ENCODE results near the gene RARB. TPM values are rescaled to one million over a fixed set of nuclear protein-coding genes. Genes with fewer than 3 reads are reported as not detected.

RARB gene
- total RNA-seq, 1 donor from 2014 or later = not detected

DNA sequence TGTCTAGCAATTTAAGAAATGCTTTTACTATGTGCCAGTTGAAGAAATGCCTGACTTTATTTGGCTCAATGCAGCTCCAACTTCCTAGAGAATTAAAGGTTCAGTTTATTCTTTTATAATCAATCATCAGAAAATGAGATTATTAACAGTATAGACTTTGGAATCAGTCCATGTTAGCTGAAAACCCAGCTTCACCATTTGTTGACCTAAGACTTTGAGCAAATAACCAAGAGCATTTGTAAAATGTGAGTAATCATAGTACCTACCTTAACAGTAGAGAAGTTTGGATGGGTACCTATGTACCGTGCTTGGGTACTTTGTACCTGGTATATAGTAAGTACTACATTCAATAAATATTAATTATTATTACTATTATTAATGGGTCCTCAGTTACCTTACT is 105.9 kb downstream of the RARB start:
- H3K4me3 Mint-ChIP-seq (ENCODE audit: unreplicated experiment) = no peak overlapping the region
- H3K9me3 Mint-ChIP-seq (ENCODE audit: unreplicated experiment) = no peaks in the 10 kb centered on the region
- TF ChIP-seq, protein P1, sequence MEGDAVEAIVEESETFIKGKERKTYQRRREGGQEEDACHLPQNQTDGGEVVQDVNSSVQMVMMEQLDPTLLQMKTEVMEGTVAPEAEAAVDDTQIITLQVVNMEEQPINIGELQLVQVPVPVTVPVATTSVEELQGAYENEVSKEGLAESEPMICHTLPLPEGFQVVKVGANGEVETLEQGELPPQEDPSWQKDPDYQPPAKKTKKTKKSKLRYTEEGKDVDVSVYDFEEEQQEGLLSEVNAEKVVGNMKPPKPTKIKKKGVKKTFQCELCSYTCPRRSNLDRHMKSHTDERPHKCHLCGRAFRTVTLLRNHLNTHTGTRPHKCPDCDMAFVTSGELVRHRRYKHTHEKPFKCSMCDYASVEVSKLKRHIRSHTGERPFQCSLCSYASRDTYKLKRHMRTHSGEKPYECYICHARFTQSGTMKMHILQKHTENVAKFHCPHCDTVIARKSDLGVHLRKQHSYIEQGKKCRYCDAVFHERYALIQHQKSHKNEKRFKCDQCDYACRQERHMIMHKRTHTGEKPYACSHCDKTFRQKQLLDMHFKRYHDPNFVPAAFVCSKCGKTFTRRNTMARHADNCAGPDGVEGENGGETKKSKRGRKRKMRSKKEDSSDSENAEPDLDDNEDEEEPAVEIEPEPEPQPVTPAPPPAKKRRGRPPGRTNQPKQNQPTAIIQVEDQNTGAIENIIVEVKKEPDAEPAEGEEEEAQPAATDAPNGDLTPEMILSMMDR (IDR thresholded peaks at IDR 0.05; ENCODE audit: unreplicated experiment) = no peak
- peaks cover 2% of the 10 kb centered on the region for H3K27me3 Mint-ChIP-seq (ENCODE audit: unreplicated experiment)
- H3K27ac Mint-ChIP-seq (ENCODE audit: unreplicated experiment) = no peak overlapping the region
- DNase-seq (ENCODE audit: low spot score) = no peak
- peaks cover 3% of the 10 kb centered on the region for H3K4me1 Mint-ChIP-seq (ENCODE audit: unreplicated experiment)
- no peaks in the 10 kb centered on the region for H3K36me3 Mint-ChIP-seq (ENCODE audit: low read depth, unreplicated experiment)

- Mint-ChIP-seq H3K36me3 (ENCODE audit: low read depth, unreplicated experiment) (no peaks in the 10 kb centered on the region), H3K9me3 (ENCODE audit: unreplicated experiment) (no peaks in the 10 kb centered on the region), H3K4me3 (ENCODE audit: unreplicated experiment) (no peak overlapping the region), H3K27me3 (ENCODE audit: unreplicated experiment) (no peaks in the 10 kb centered on the region), H3K4me1 (ENCODE audit: unreplicated experiment) (no peaks in the 10 kb centered on the region), H3K27ac (ENCODE audit: unreplicated experiment) (no peak overlapping the region)
- no peak for DNase-seq (ENCODE audit: low spot score)
- TF ChIP-seq, protein P1 (IDR thresholded peaks at IDR 0.05; ENCODE audit: unreplicated experiment) = no peak
Observed at GRCh38 chr3:25536521-25537391, 108.7 kb downstream of the RARB start.

DNA sequence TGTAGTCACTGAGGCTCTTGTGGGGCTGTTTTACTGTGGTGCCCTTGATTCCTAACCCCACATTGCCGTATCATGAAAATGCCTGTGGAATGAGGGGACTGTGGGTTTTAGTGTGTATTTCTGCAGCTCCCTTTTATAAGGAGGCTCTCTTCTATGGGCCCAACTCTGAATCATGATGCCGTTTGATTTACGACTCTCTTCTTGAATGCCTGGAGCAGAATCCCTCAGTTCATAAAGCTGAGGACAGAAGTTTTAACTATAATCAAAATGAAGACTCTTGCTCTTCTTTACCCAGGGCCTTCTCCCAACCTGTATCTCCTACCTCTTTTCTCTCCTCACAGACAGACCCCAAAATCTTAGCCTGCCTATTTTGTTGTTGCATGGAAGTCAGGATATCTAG is 109.5 kb downstream of the RARB start:
- no peak overlapping the region for H3K27ac Mint-ChIP-seq (ENCODE audit: unreplicated experiment)
- H3K9me3 Mint-ChIP-seq (ENCODE audit: unreplicated experiment) = no peaks in the 10 kb centered on the region
- H3K36me3 Mint-ChIP-seq (ENCODE audit: low read depth, unreplicated experiment) = no peaks in the 10 kb centered on the region
- no peak for DNase-seq (ENCODE audit: low spot score)
- no peak overlapping the region for H3K4me3 Mint-ChIP-seq (ENCODE audit: unreplicated experiment)
- no peaks in the 10 kb centered on the region for H3K4me1 Mint-ChIP-seq (ENCODE audit: unreplicated experiment)
- H3K27me3 Mint-ChIP-seq (ENCODE audit: unreplicated experiment) = no peaks in the 10 kb centered on the region
- TF ChIP-seq, protein P1 (IDR thresholded peaks at IDR 0.05; ENCODE audit: unreplicated experiment) = no peak

- H3K4me1 Mint-ChIP-seq (ENCODE audit: unreplicated experiment) = no peaks in the 10 kb centered on the region
- H3K36me3 Mint-ChIP-seq (ENCODE audit: low read depth, unreplicated experiment) = no peaks in the 10 kb centered on the region
- no peak overlapping the region for H3K27ac Mint-ChIP-seq (ENCODE audit: unreplicated experiment)
- H3K4me3 Mint-ChIP-seq (ENCODE audit: unreplicated experiment) = no peak overlapping the region
- TF ChIP-seq, protein P1 (IDR thresholded peaks at IDR 0.05; ENCODE audit: unreplicated experiment) = no peak
- H3K9me3 Mint-ChIP-seq (ENCODE audit: unreplicated experiment) = no peaks in the 10 kb centered on the region
- no peak for DNase-seq (ENCODE audit: low spot score)
- H3K27me3 Mint-ChIP-seq (ENCODE audit: unreplicated experiment) = no peaks in the 10 kb centered on the region
Observed at GRCh38 chr3:25540273-25540672, 112.2 kb downstream of the RARB start.

GRCh38 chr3:25542492-25543039 is 114.5 kb downstream of the RARB start:
- Mint-ChIP-seq H3K27ac (ENCODE audit: unreplicated experiment) (no peak overlapping the region), H3K4me3 (ENCODE audit: unreplicated experiment) (no peak overlapping the region), H3K36me3 (ENCODE audit: low read depth, unreplicated experiment) (no peaks in the 10 kb centered on the region), H3K27me3 (ENCODE audit: unreplicated experiment) (no peaks in the 10 kb centered on the region), H3K4me1 (ENCODE audit: unreplicated experiment) (no peaks in the 10 kb centered on the region), H3K9me3 (ENCODE audit: unreplicated experiment) (no peaks in the 10 kb centered on the region)
- DNase-seq (ENCODE audit: low spot score) = no peak
- TF ChIP-seq, protein P1 (IDR thresholded peaks at IDR 0.05; ENCODE audit: unreplicated experiment) = no peak

All from endothelial cell (in vitro differentiated cells).